Thyroid gland (tissue), 4 donors: ENCODE results near the gene RALGAPB. TPM values are rescaled to one million over a fixed set of nuclear protein-coding genes. Genes with fewer than 3 reads are reported as not detected.
"Not testable (repeated sequence)": the region's sequence is repeated elsewhere in the genome, so short reads cannot be mapped to it uniquely, and the experiment has no call there.

Source experiments
- DNase-seq, 2 donors: peaks; one replicate each; pipeline ENCODE4 v3.0.0-alpha.2; 2019
- H3K27ac ChIP-seq, 3 donors: fragments of 200-600 bp; sonication (generic); 1 replicate in 2 of 3; 2 replicates in 1 of 3; pipeline ENCODE4 v1.5.1; 2016 to 2019; ENCODE audit warnings: mild to moderate bottlenecking in 1 of 3, moderate library complexity in 1 of 3
- H3K27me3 ChIP-seq: fragments of 200-600 bp; sonication (generic); one replicate; pipeline ENCODE4 v1.5.1; 2019
- H3K36me3 ChIP-seq, 2 donors: fragments of 200-600 bp; sonication (generic); one replicate each; pipeline ENCODE4 v1.5.1; 2016 to 2019
- H3K4me1 ChIP-seq, 2 donors: fragments of 200-600 bp; sonication (generic); one replicate each; pipeline ENCODE4 v1.5.1; 2017 to 2019
- H3K4me3 ChIP-seq, 3 donors: fragments of 200-600 bp; sonication (generic); replicated peaks in 1 of 3; 1 replicate in 2 of 3; 2 replicates in 1 of 3; pipeline ENCODE4 v1.5.1; 2016; ENCODE audit warnings: mild to moderate bottlenecking in 1 of 3
- H3K9me3 ChIP-seq: fragments of 200-600 bp; sonication (generic); one replicate; pipeline ENCODE4 v1.5.1; 2017
- CTCF ChIP-seq, 6 experiments: fragments of 200-600 bp in 3 of 6; fragments of 450-650 bp in 3 of 6; sonication (generic) in 3 of 6; IDR thresholded peaks; one replicate each; pipeline ENCODE4 v1.5.1; 2016 to 2019; ENCODE audit warnings: antibody characterized with exemption in 6 of 6, mild to moderate bottlenecking in 2 of 6, inconsistent platforms in 1 of 6, moderate library complexity in 1 of 6
- POLR2A ChIP-seq, 2 donors: fragments of 450-650 bp; IDR thresholded peaks; one replicate each; pipeline ENCODE4 v1.6.1; 2017; ENCODE audit warnings: antibody characterized with exemption in 2 of 2, mild to moderate bottlenecking in 2 of 2, moderate library complexity in 1 of 2
- WGBS, 2 donors: methylation state at CpG; one replicate each; pipeline ENCODE4 v1.1.5; 2017; 5-methylcytosine and 5-hydroxymethylcytosine counted together
- intact Hi-C: fragments of 100-400 bp; cut with DNase I; formaldehyde crosslinking; loops from one replicate; pipeline ENCODE4 v1.15.1; 2023
- total RNA-seq, 4 donors: library from RNA; depleted of rRNA; stranded (reverse); fragments of >200 nt; gene quantifications; one replicate each; pipeline ENCODE4 v1.2.3, GENCODE V29; 2016

Gene RALGAPB
- total RNA-seq, 4 donors from 2014 or later = 53.6 to 79.8 (median 62.1) TPM

DNA sequence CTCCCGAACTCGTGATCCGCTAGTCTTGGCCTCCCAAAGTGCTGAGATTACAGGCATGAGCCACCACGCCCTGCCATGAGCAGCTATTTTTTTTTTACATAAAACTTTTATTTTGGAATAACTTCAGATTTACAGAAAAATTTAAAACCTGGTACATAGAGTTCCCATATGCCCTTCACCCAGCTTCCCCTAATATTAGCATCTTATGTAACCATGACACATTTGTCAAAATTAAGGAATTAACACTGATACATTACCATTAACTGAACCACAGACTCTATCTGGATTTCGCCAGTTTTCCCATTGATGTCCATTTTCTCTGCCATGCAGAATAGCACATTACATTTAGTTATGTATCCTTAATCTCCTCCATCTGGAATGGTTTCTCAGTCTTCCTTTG is 14.3 kb upstream of the RALGAPB start:
- no peaks in the 10 kb centered on the region for H3K27me3 ChIP-seq
- no peak for TF ChIP-seq CTCF (IDR thresholded peaks at IDR 0.05)
- TF ChIP-seq POLR2A (IDR thresholded peaks at IDR 0.05) = no peak
- 95 to 98% methylated on average over 5 of the region's 5 CpGs for WGBS, 2 donors
- intact Hi-C loops = no loop called here
- H3K4me3 ChIP-seq = no peak overlapping the region
- no peak overlapping the region for H3K27ac ChIP-seq
- no peaks in the 10 kb centered on the region for H3K9me3 ChIP-seq
- no peak for DNase-seq
- no peaks in the 10 kb centered on the region for H3K36me3 ChIP-seq
- peaks cover 0 to 4% of the 10 kb centered on the region in 2 donors for H3K4me1 ChIP-seq

DNA sequence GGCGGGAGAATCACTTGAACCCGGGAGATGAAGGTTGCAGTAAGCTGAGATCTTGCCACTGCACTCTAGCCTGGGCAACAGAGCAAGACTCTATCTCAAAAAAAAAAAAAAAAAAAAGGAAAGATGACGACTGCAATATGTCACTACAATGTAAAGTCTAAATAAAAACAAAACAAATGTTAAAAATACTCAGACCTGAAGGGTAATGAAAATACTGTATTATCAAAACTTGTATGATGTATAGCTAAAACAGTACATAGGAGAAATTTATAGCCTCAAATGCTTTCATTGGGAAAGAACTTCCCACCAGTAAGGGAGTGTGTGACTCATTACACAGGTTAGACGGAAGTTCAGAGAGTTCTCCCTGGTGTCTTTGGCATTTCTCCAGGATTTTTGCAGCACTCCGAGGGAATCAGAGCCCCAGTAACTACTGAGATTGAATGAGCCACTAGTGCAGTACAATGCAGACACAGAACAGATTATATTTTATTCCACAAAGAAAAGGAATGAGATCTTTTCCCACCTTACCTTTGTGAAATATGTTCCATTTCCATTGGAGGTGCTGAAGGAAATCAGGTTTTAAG is 12.5 kb upstream of the RALGAPB start:
- no peaks in the 10 kb centered on the region for H3K9me3 ChIP-seq
- H3K27me3 ChIP-seq = no peaks in the 10 kb centered on the region
- H3K36me3 ChIP-seq = no peaks in the 10 kb centered on the region
- TF ChIP-seq CTCF (IDR thresholded peaks at IDR 0.05) = no peak
- TF ChIP-seq POLR2A (IDR thresholded peaks at IDR 0.05) = no peak
- H3K27ac ChIP-seq = peak overlapping the region in 1 of 3 donors; percentile 42
- 44 to 46% methylated on average over 5 of the region's 5 CpGs for WGBS, 2 donors
- intact Hi-C loops = no loop called here
- H3K4me3 ChIP-seq = no peak overlapping the region
- peaks cover 0 to 4% of the 10 kb centered on the region in 2 donors for H3K4me1 ChIP-seq
- peak; percentile 51 to 54 for DNase-seq

GRCh38 chr20:38460631-38461030 is 12.0 kb upstream of the RALGAPB start:
- intact Hi-C loops, DNase-seq, H3K27me3 ChIP-seq, H3K9me3 ChIP-seq, H3K36me3 ChIP-seq, H3K4me1 ChIP-seq, H3K4me3 ChIP-seq: not testable (repeated sequence)
- peak overlapping the region in 1 of 3 donors; percentile 42 for H3K27ac ChIP-seq
- 0 to 15% methylated on average over 1 of the region's 2 CpGs for WGBS, 2 donors

DNA sequence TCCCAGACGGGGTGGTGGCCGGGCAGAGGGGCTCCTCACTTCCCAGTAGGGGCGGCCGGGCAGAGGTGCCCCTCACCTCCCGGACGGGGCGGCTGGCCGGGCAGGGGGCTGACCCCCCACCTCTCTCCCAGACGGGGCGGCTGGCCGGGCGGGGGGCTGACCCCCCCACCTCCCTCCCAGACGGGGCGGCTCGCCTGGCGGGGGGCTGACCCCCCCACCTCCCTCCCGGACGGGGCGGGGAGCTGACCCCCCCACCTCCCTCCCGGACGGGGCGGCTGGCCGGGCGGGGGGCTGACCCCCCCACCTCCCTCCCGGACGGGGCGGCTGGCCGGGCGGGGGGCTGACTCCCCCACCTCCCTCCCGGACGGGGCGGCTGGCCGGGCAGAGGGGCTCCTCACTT is 11.5 kb upstream of the RALGAPB start:
- WGBS, 2 donors = no CpG with 5 or more reads among the region's 33 CpGs
- H3K27me3 ChIP-seq, intact Hi-C loops, H3K4me3 ChIP-seq, H3K27ac ChIP-seq, DNase-seq, H3K9me3 ChIP-seq, H3K4me1 ChIP-seq, H3K36me3 ChIP-seq: not testable (repeated sequence)

DNA sequence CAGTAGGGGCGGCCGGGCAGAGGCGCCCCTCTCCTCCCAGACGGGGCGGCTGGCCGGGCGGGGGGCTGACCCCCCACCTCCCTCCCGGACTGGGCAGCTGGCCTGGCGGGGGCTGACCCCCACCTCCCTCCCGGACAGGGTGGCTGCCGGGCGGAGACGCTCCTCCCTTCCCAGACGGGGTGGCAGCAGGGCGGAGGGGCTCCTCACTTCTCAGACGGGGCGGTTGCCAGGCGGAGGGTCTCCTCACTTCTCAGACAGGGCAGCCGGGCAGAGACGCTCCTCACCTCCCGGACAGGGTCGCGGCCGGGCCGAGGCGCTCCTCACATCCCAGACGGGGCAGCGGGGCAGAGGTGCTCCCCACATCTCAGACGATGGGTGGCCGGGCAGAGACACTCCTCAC is 11.1 kb upstream of the RALGAPB start:
- WGBS, 2 donors = 100% methylated on average over 4 of the region's 30 CpGs; no CpG with 5 or more reads in 1 of the 2 donors
- DNase-seq, H3K36me3 ChIP-seq, H3K9me3 ChIP-seq, H3K27me3 ChIP-seq, intact Hi-C loops, H3K27ac ChIP-seq, H3K4me3 ChIP-seq, H3K4me1 ChIP-seq: not testable (repeated sequence)

DNA sequence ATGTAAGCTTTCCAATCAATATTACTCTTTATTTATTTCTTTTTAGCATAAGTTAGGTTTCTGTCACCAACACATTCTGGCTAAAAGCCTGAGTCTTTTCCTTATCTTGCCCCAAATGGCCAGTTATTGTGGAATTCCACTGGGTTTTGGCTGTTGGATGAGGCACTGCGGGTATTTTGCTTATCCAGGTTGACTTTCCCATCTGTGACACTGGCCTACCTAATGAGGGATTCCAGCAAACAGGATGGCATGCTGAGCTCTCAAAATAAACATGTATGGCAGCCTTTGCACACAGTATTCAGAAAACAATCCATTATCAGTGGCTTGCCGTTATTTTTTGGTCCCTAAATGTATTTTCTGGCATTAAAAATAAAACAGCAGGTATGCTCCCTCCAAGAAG is 6.5 kb upstream of the RALGAPB start:
- TF ChIP-seq CTCF (IDR thresholded peaks at IDR 0.05) (no peak), POLR2A (IDR thresholded peaks at IDR 0.05) (no peak)
- H3K27ac ChIP-seq = no peak overlapping the region
- no peaks in the 10 kb centered on the region for H3K9me3 ChIP-seq
- intact Hi-C loops = no loop called here
- no peaks in the 10 kb centered on the region for H3K4me1 ChIP-seq
- H3K27me3 ChIP-seq = no peaks in the 10 kb centered on the region
- no peaks in the 10 kb centered on the region for H3K36me3 ChIP-seq
- 62 to 67% methylated on average over 2 of the region's 2 CpGs for WGBS, 2 donors
- no peak overlapping the region for H3K4me3 ChIP-seq
- no peak for DNase-seq

DNA sequence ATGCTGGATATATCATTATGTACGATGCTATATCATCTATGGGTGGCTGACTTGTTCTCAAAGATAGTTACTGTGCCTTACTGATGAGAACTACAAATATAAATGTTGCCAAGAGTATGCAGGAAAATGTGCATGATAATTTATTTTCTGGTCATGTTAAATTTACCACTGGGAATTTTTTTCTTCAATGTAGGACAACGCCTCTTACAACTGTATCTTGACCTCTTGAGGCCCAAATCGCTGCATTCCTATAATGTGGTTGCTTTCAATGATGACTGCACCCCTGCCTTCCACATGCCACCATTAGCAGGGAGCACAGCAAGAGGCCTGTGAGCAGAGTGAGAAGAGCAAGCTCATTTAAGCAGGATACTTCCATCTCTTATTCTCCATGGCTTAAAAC is 5.7 kb upstream of the RALGAPB start:
- no peak overlapping the region for H3K4me3 ChIP-seq
- H3K27ac ChIP-seq = no peak overlapping the region
- H3K27me3 ChIP-seq = no peaks in the 10 kb centered on the region
- 73 to 79% methylated on average over 3 of the region's 3 CpGs for WGBS, 2 donors
- H3K36me3 ChIP-seq = no peaks in the 10 kb centered on the region
- DNase-seq = no peak
- H3K4me1 ChIP-seq = no peaks in the 10 kb centered on the region
- TF ChIP-seq POLR2A (IDR thresholded peaks at IDR 0.05) (no peak), CTCF (IDR thresholded peaks at IDR 0.05) (no peak)
- no peaks in the 10 kb centered on the region for H3K9me3 ChIP-seq
- intact Hi-C loops = no loop called here
